A549 (cell line): ENCODE data around the gene HUS1B. TPM values are rescaled to one million over a fixed set of nuclear protein-coding genes. Genes with fewer than 3 reads are reported as not detected.
"Not testable (repeated sequence)": the region's sequence is repeated elsewhere in the genome, so short reads cannot be mapped to it uniquely, and the experiment has no call there.

Experiments used
- ATAC-seq, 2 experiments: fragments of 200-7000 bp in 1 of 2; fragments of >200 bp in 1 of 2; cut with Nextera tagmentation in 1 of 2; cut with Tn5 transposase in 1 of 2; 3 replicates each; pipeline versions ENCODE4 v1.8.0 to v1.9.1; 2018 to 2020; ENCODE audit warnings: mild to moderate bottlenecking in 1 of 2, moderate library complexity in 1 of 2
- CTCF ChIA-PET: fragments of 300-600 bp; sonication (Branson Sonifier 250); formaldehyde crosslinking; extraction: SDS; loops from one replicate; lab custom pipeline; 2021; ENCODE audit warnings: antibody characterized with exemption, inconsistent platforms; lab: Yijun Ruan, JAX
- POLR2A ChIA-PET: fragments of 350-600 bp; formaldehyde crosslinking; extraction: SDS; loops from one replicate; lab custom pipeline; 2021; ENCODE audit warnings: antibody characterized with exemption, inconsistent platforms; lab: Yijun Ruan, JAX
- DNase-seq, 2 experiments: peaks; one replicate each; pipeline versions ENCODE4 v3.0.0 to v3.0.0-alpha.2; 2011 to 2016; ENCODE audit warnings: low read depth in 1 of 2, low spot score in 1 of 2
- FAIRE-seq: peaks from 2 replicates; lab custom pipeline; 2011; peaks lifted over from hg19 to GRCh38; lab: Jason Lieb, UNC
- H3K27ac ChIP-seq, 2 experiments: fragments of >200 bp; sonication (Bioruptor Twin); formaldehyde crosslinking; 3 replicates each; pipeline ENCODE4 v1.5.1; 2016 to 2017
- H3K4me1 ChIP-seq: fragments of >200 bp; sonication (Bioruptor Twin); formaldehyde crosslinking; 3 replicates; pipeline ENCODE4 v1.6.1; 2016
- H3K4me2 ChIP-seq: fragments of >200 bp; sonication (Bioruptor Twin); formaldehyde crosslinking; 3 replicates; pipeline ENCODE4 v1.6.1; 2016
- H3K4me3 ChIP-seq: fragments of >200 bp; sonication (Bioruptor Twin); formaldehyde crosslinking; 3 replicates; pipeline ENCODE4 v1.5.1; 2016
- H3K9me3 ChIP-seq: fragments of >200 bp; sonication (Bioruptor Twin); formaldehyde crosslinking; 3 replicates; pipeline ENCODE4 v1.6.1; 2016
- ATOH8 ChIP-seq: fragments of 250-450 bp; sonication (Bioruptor Pico); IDR thresholded peaks from 2 replicates; pipeline ENCODE4 v1.5.0; 2020; ENCODE audit warnings: low read depth, mild to moderate bottlenecking, moderate library complexity
- BCL3 ChIP-seq: fragments of >200 bp; sonication (Bioruptor Twin); formaldehyde crosslinking; IDR thresholded peaks from 3 replicates; pipeline ENCODE4 v1.6.1; 2016
- BHLHE40 ChIP-seq: IDR thresholded peaks from 2 replicates; pipeline ENCODE4 v1.6.1; 2012; ENCODE audit warnings: low read depth, low read length, inconsistent platforms
- CBX8 ChIP-seq: fragments of 200-600 bp; sonication (generic); IDR thresholded peaks from 2 replicates; pipeline ENCODE4 v1.6.1; 2016
- CEBPB ChIP-seq, 2 experiments: fragments of >200 bp in 1 of 2; sonication (Bioruptor Twin) in 1 of 2; formaldehyde crosslinking in 1 of 2; IDR thresholded peaks; 2 replicates each; pipeline ENCODE4 v1.6.1; 2012 to 2016
- CTCF ChIP-seq: fragments of >200 bp; sonication (Bioruptor Twin); formaldehyde crosslinking; IDR thresholded peaks from 3 replicates; pipeline ENCODE4 v1.5.1; 2016
- ESRRA ChIP-seq: fragments of 150-350 bp; IDR thresholded peaks from 2 replicates; pipeline ENCODE4 v1.6.1; 2014; ENCODE audit warnings: mild to moderate bottlenecking, low read length, borderline replicate concordance
- FOSL2 ChIP-seq, 2 experiments: fragments of 450-650 bp in 1 of 2; fragments of >200 bp in 1 of 2; sonication (Bioruptor Twin) in 1 of 2; formaldehyde crosslinking; IDR thresholded peaks; 2 replicates each; pipeline versions ENCODE4 v1.5.0 to v1.6.1; 2016 to 2020; ENCODE audit warnings: mild to moderate bottlenecking in 1 of 2, moderate library complexity in 1 of 2
- JUN ChIP-seq, 2 experiments: fragments of >200 bp; sonication (Bioruptor Twin); formaldehyde crosslinking; IDR thresholded peaks; 2 replicates in 1 of 2; 3 replicates in 1 of 2; pipeline ENCODE4 v1.6.1; 2016 to 2017
- MAFK ChIP-seq: fragments of 450-650 bp; IDR thresholded peaks from 2 replicates; pipeline ENCODE4 v1.6.1; 2014; ENCODE audit not compliant: partially characterized antibody
- MAX ChIP-seq: IDR thresholded peaks from 2 replicates; pipeline ENCODE4 v1.6.1; 2012
- MAZ ChIP-seq: fragments of 150-350 bp; IDR thresholded peaks from 2 replicates; pipeline ENCODE4 v1.6.1; 2014; ENCODE audit warnings: antibody characterized with exemption, low read depth, low read length, borderline replicate concordance
- NR3C1 ChIP-seq: fragments of >200 bp; sonication (Bioruptor Twin); formaldehyde crosslinking; IDR thresholded peaks from 3 replicates; pipeline ENCODE4 v1.6.1; 2017
- PBX3 ChIP-seq: IDR thresholded peaks from 2 replicates; pipeline ENCODE4 v1.6.1; 2012
- POLR2A ChIP-seq: IDR thresholded peaks from 2 replicates; pipeline ENCODE4 v1.6.1; 2012; ENCODE audit warnings: mild to moderate bottlenecking, low read length
- POLR2AphosphoS2 ChIP-seq: conservative IDR thresholded peaks from 2 replicates; pipeline ENCODE4 v1.6.1; 2012; ENCODE audit warnings: low read length, improper control_type of control experiment, inconsistent platforms
- RCOR1 ChIP-seq: fragments of 150-350 bp; IDR thresholded peaks from 2 replicates; pipeline ENCODE4 v1.6.1; 2014; ENCODE audit warnings: antibody characterized with exemption, low read length, low read depth
- SREBF2 ChIP-seq: fragments of 450-650 bp; IDR thresholded peaks from 2 replicates; pipeline ENCODE4 v1.6.1; 2014; ENCODE audit warnings: mild to moderate bottlenecking, moderate library complexity
- TFCP2L1 ChIP-seq: fragments of 250-450 bp; sonication (Bioruptor Pico); IDR thresholded peaks from 2 replicates; pipeline ENCODE4 v1.5.0; 2021; ENCODE audit warnings: mild to moderate bottlenecking
- ZC3H11A ChIP-seq: fragments of 450-650 bp; IDR thresholded peaks from 2 replicates; pipeline ENCODE4 v1.6.1; 2014; ENCODE audit warnings: antibody characterized with exemption, mild to moderate bottlenecking
- ZFP36 ChIP-seq: fragments of 450-650 bp; IDR thresholded peaks from 2 replicates; pipeline ENCODE4 v1.6.1; 2014; ENCODE audit warnings: borderline replicate concordance; ENCODE audit not compliant: partially characterized antibody
- WGBS: methylation state at CpG from one replicate; pipeline ENCODE4 v1.1.6; 2017; ENCODE audit errors: missing lambda C conversion rate; 5-methylcytosine and 5-hydroxymethylcytosine counted together
- polyA plus RNA-seq, 4 experiments: library from polyadenylated mRNA; depleted of rRNA in 3 of 4; stranded (reverse); fragments of >200 nt; fragmentation: RNase III in 1 of 4; extraction: RNeasy Plus Mini Kit Qiagen cat#74134 plus additional on column Dnase treatment in 1 of 4; gene quantifications; 2 replicates in 3 of 4; 3 replicates in 1 of 4; pipeline ENCODE4 v1.2.3, GENCODE V29; 2011 to 2017

HUS1B gene
- polyA plus RNA-seq, 2 of the 4 experiments (the other 2 are of a cell fraction) = 0.17 to 0.25 TPM

- TF ChIP-seq RCOR1 = no peak
- no peak for TF ChIP-seq MAX
- TF ChIP-seq SREBF2 = no peak
- no peak for TF ChIP-seq PBX3
- TF ChIP-seq MAFK = no peak
- TF ChIP-seq ZFP36 = no peak
Measured at GRCh38 chr6:665403-666267, 8.7 kb upstream of the HUS1B start (continued).

- CTCF ChIA-PET, FAIRE-seq, ATAC-seq, DNase-seq, H3K4me2 ChIP-seq, H3K9me3 ChIP-seq, H3K4me3 ChIP-seq, POLR2A ChIA-PET, H3K27ac ChIP-seq: not testable (repeated sequence)
- WGBS = 70% methylated on average over 4 of the region's 4 CpGs
- H3K4me1 ChIP-seq = peaks cover 18% of the 10 kb centered on the region
Measured at GRCh38 chr6:663788-664187, 6.9 kb upstream of the HUS1B start.

- ChIA-PET CTCF (interaction anchor here (1.1 kb wide), 1 partner anchor 13 kb away, joined by 4 read pairs; no protein-coding TSS in a partner anchor), POLR2A (no interaction called here)
- peaks cover 18% of the 10 kb centered on the region for H3K4me1 ChIP-seq
- WGBS = 98% methylated on average over 7 of the region's 13 CpGs
- peak overlapping the region; percentile 32; the same call in 2 of the 3 replicates for H3K4me2 ChIP-seq
- H3K4me3 ChIP-seq = no peak overlapping the region
- H3K27ac ChIP-seq = peak overlapping the region; percentile 35 to 75; a peak in 4 of 6 replicates
- ATAC-seq (no peak), FAIRE-seq (no peak), DNase-seq (no peak)
- H3K9me3 ChIP-seq = no peaks in the 10 kb centered on the region
- TF ChIP-seq ESRRA (no peak), BCL3 (no peak), CEBPB (IDR thresholded peaks at IDR 0.05) (no peak), MAFK (no peak), MAZ (no peak), POLR2A (no peak), CTCF (no peak), ZFP36 (no peak), TFCP2L1 (no peak), NR3C1 (no peak), JUN (IDR thresholded peaks at IDR 0.05) (no peak), CBX8 (no peak), POLR2AphosphoS2 (no peak), ZC3H11A (no peak), BHLHE40 (no peak), ATOH8 (CRISPR knock-in tag) (no peak), FOSL2 (IDR thresholded peaks at IDR 0.05) (no peak), FOSL2 (CRISPR knock-in tag; IDR thresholded peaks at IDR 0.05) (no peak)
Measured at GRCh38 chr6:659716-660581, 3.0 kb upstream of the HUS1B start.
